ENCODE data around the gene CALM1. TPM values are rescaled to one million over a fixed set of nuclear protein-coding genes. Genes with fewer than 3 reads are reported as not detected.
A peak's percentile ranks its signal among the peaks of the same experiment; 100 is the strongest.

The CALM1 gene
- total and polyA plus RNA-seq, 10 of the 15 experiments (the other 5 are each of a cell fraction or from before 2014, with no cell fraction given), result 110 to 729 (median 261) TPM

- no peak for TF ChIP-seq PRDM15 (CRISPR knock-in tag; IDR thresholded peaks at IDR 0.05)
- no peak for TF ChIP-seq RBBP5 (conservative IDR thresholded peaks at IDR 0.05)
- TF ChIP-seq HSF1 (IDR thresholded peaks at IDR 0.05; ENCODE audit: low read depth, low read length), result no peak
- no peak for TF ChIP-seq BCL3 (IDR thresholded peaks at IDR 0.05; ENCODE audit: borderline replicate concordance, insufficient read depth, low read depth, low read length, poor library complexity, severe bottlenecking)
- TF ChIP-seq YY1 (IDR thresholded peaks at IDR 0.05; ENCODE audit: low read depth, low read length), result peak; percentile 99
- 0 out of 2 replicates have a peak, but pooled peaks have one; percentile 18 for TF ChIP-seq BRCA1 (IDR thresholded peaks at IDR 0.05; ENCODE audit: low read depth, low read length)
- TF ChIP-seq NFXL1 (IDR thresholded peaks at IDR 0.05; ENCODE audit: borderline replicate concordance), result no peak
- TF ChIP-seq SPI1 (IDR thresholded peaks at IDR 0.05; ENCODE audit: borderline replicate concordance, insufficient read depth, low read depth, low read length), result no peak
- TF ChIP-seq EED (IDR thresholded peaks at IDR 0.05; ENCODE audit: low read depth), result no peak; the same call in 1 of the 2 replicates
- TF ChIP-seq TAF1 (IDR thresholded peaks at IDR 0.05; ENCODE audit: borderline replicate concordance, low read depth, low read length), result peak; percentile 93
- peak; percentile 77 for TF ChIP-seq SKIL (IDR thresholded peaks at IDR 0.05; ENCODE audit: low read depth, poor library complexity, severe bottlenecking)
- TF ChIP-seq ESRRA (IDR thresholded peaks at IDR 0.05; ENCODE audit: low read length), result peak; percentile 76; the same call in 1 of the 2 replicates
- TF ChIP-seq ATF2 (IDR thresholded peaks at IDR 0.05; ENCODE audit: low read length), result no peak
- no peak for TF ChIP-seq ZNF384 (IDR thresholded peaks at IDR 0.05; ENCODE audit: borderline replicate concordance, low read depth, low read length)
- peak; percentile 82 for TF ChIP-seq RFX5 (IDR thresholded peaks at IDR 0.05; ENCODE audit: low read depth, low read length)
- TF ChIP-seq SMAD1 (IDR thresholded peaks at IDR 0.05; ENCODE audit: low read depth, partially characterized antibody), result no peak
- TF ChIP-seq EZH2 (IDR thresholded peaks at IDR 0.05; ENCODE audit: borderline replicate concordance, control insufficient read depth, low read depth, low read length), result no peak
- 0 out of 2 replicates have a peak, but pooled peaks have one; percentile 48 for TF ChIP-seq HDGF (IDR thresholded peaks at IDR 0.05)
- TF ChIP-seq CHD2 (IDR thresholded peaks at IDR 0.05; ENCODE audit: borderline replicate concordance, low read depth, low read length), result peak; percentile 97
Observed at GRCh38 chr14:90383126-90383730, 13.6 kb upstream of the CALM1 start (continued).

All from GM12878 (cell line).